Suprapubic skin (tissue), 4 donors: ENCODE results near the gene WRAP53. TPM values are rescaled to one million over a fixed set of nuclear protein-coding genes. Genes with fewer than 3 reads are reported as not detected.
A peak's percentile ranks its signal among the peaks of the same experiment; 100 is the strongest.

ENCODE experiments used
- DNase-seq, 2 donors: peaks; one replicate each; pipeline ENCODE4 v3.0.0-alpha.2; 2019; ENCODE audit warnings: low spot score in 2 of 2
- H3K27ac ChIP-seq: fragments of 200-600 bp; sonication (generic); one replicate; pipeline ENCODE4 v1.5.1; 2019
- H3K27me3 ChIP-seq: fragments of 200-600 bp; sonication (generic); one replicate; pipeline ENCODE4 v1.5.1; 2019
- H3K36me3 ChIP-seq: fragments of 200-600 bp; sonication (generic); one replicate; pipeline ENCODE4 v1.5.1; 2019
- H3K4me1 ChIP-seq: fragments of 200-600 bp; sonication (generic); one replicate; pipeline ENCODE4 v1.5.1; 2019
- H3K4me3 ChIP-seq: fragments of 200-600 bp; sonication (generic); one replicate; pipeline ENCODE4 v1.5.1; 2019; ENCODE audit warnings: mild to moderate bottlenecking
- H3K9me3 ChIP-seq: fragments of 200-600 bp; sonication (generic); one replicate; pipeline ENCODE4 v1.5.1; 2019
- CTCF ChIP-seq, 2 donors: fragments of 200-600 bp in 1 of 2; fragments of 450-650 bp in 1 of 2; sonication (generic) in 1 of 2; IDR thresholded peaks; one replicate each; pipeline ENCODE4 v1.5.1; 2016 to 2019; ENCODE audit warnings: antibody characterized with exemption in 2 of 2, mild to moderate bottlenecking in 1 of 2, moderate library complexity in 1 of 2
- EP300 ChIP-seq: sonication (generic); formaldehyde crosslinking; IDR thresholded peaks from one replicate; pipeline ENCODE4 v1.6.1; 2017; ENCODE audit warnings: antibody characterized with exemption
- POLR2A ChIP-seq, 2 donors: fragments of 450-650 bp; IDR thresholded peaks; one replicate each; pipeline ENCODE4 v1.6.1; 2017; ENCODE audit warnings: antibody characterized with exemption in 2 of 2, mild to moderate bottlenecking in 2 of 2, moderate library complexity in 2 of 2
- POLR2AphosphoS5 ChIP-seq, 3 donors: sonication (generic); formaldehyde crosslinking; IDR thresholded peaks; one replicate each; pipeline ENCODE4 v1.6.1; 2017; ENCODE audit warnings: antibody characterized with exemption in 3 of 3
- WGBS: methylation state at CpG from one replicate; pipeline ENCODE4 v1.1.5; 2018; 5-methylcytosine and 5-hydroxymethylcytosine counted together
- total RNA-seq, 4 donors: library from RNA; depleted of rRNA; stranded (reverse); fragments of >200 nt; gene quantifications; one replicate each; pipeline ENCODE4 v1.1.0, GENCODE V29; 2016

The WRAP53 gene
- total RNA-seq, 4 donors from 2014 or later = 3.9 to 7.6 (median 5.5) TPM

DNA sequence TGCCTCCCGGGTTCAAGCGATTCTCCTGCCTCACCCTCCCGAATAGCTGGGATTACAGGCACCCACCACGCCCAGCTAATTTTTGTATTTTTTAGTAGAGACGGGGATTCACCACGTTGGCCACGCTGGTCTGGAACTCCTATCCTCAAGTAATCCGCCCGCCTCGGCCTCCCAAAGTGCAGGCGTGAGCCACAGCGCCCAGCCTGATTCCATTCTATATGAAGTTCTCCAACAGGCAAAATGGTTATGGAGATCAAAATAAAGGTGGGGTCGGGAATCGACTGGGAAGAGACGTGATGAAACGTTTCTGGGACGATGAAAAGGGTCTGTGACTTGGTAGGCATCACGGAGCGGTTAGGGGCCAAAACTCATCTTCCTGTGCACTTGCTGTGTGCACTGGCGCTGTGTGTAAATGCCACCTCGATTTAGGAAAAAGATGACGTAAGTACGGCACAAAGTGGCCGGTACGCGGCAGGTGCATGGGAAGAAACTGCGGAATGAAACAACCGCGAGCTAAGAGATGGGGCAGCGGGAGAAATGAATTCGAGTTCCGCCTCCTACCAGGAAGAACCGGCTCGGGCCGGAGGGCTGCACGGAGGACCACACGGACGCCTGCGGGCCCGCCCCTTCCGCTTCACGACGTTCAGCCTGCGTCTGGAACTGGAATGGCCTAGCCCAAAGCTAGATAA is 2.6 kb upstream of the WRAP53 start:
- no peaks in the 10 kb centered on the region for H3K36me3 ChIP-seq
- TF ChIP-seq POLR2AphosphoS5 (IDR thresholded peaks at IDR 0.05) (peak in 2 of 3 donors; percentile 52 to 84), CTCF (IDR thresholded peaks at IDR 0.05) (no peak), EP300 (peak; percentile 13)
- peak; percentile 95 to 96 for DNase-seq
- no peaks in the 10 kb centered on the region for H3K27me3 ChIP-seq
- peak overlapping the region; percentile 81 for H3K4me3 ChIP-seq
- H3K4me1 ChIP-seq = peaks cover 35% of the 10 kb centered on the region
- 3% methylated on average over 44 of the region's 44 CpGs for WGBS
- peak overlapping the region; percentile 98 for H3K27ac ChIP-seq
- H3K9me3 ChIP-seq = no peaks in the 10 kb centered on the region

GRCh38 chr17:7686222-7687071 is 1.8 kb upstream of the WRAP53 start:
- H3K4me3 ChIP-seq = peak overlapping the region; percentile 81
- peak; percentile 84 to 88 for DNase-seq
- peaks cover 35% of the 10 kb centered on the region for H3K4me1 ChIP-seq
- H3K27ac ChIP-seq = peak overlapping the region; percentile 98
- no peaks in the 10 kb centered on the region for H3K36me3 ChIP-seq
- H3K27me3 ChIP-seq = no peaks in the 10 kb centered on the region
- H3K9me3 ChIP-seq = no peaks in the 10 kb centered on the region
- TF ChIP-seq CTCF (IDR thresholded peaks at IDR 0.05) (no peak), POLR2AphosphoS5 (IDR thresholded peaks at IDR 0.05) (peak; percentile 62 to 76 (median 66)), POLR2A (IDR thresholded peaks at IDR 0.05) (peak; percentile 62 to 86), EP300 (no peak)
- 0% methylated on average over 27 of the region's 30 CpGs for WGBS

DNA sequence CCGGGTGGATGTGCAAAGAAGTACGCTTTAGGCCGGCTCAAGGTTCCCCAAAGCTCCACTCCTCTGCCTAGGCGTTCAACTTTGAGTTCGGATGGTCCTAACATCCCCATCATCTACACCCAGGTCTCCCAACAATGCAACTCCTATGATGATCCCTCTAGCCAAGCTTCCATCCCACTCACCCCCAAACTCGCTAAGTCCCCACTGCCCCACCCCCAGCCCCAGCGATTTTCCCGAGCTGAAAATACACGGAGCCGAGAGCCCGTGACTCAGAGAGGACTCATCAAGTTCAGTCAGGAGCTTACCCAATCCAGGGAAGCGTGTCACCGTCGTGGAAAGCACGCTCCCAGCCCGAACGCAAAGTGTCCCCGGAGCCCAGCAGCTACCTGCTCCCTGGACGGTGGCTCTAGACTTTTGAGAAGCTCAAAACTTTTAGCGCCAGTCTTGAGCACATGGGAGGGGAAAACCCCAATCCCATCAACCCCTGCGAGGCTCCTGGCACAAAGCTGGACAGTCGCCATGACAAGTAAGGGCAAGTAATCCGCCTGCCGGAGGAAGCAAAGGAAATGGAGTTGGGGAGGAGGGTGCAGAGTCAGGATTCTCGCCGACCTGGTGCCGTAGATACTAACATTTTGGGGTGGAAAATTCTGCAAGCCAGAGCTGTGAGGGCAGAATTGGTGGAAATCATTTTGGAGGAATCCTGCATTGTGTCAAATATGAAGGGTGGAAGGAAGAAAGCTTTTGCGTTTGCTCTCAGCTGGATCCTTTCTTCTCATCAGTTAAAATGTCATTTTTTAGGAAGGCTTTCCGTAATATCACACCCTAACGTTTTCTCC is 987 bp upstream of the WRAP53 start, which contains the start of gene TP53:
TSS of gene TP53 (minus strand) at position 419 of the 836 bp plus-strand sequence. CDS start 10,896 bp downstream, outside the sequence.
- WGBS = 0% methylated on average over 22 of the region's 30 CpGs

DNA sequence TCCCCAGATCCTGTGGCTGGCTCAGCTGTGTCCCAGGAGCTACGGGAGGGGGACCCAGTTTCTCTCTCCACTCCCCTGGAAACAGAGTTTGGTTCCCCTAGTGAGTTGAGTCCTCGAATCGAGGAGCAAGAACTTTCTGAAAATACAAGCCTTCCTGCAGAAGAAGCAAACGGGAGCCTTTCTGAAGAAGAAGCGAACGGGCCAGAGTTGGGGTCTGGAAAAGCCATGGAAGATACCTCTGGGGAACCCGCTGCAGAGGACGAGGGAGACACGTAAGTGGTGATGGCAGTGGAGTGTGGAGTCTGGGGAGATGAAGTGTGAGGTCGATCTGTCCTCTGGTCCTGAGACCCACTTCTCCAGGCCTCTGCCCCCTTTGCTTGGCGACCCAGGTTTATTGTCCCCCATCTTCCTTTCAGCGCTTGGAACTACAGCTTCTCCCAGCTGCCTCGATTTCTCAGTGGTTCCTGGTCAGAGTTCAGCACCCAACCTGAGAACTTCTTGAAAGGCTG is 585 bp downstream of the WRAP53 start:
- H3K9me3 ChIP-seq = no peaks in the 10 kb centered on the region
- peak overlapping the region; percentile 46 for H3K27ac ChIP-seq
- TF ChIP-seq POLR2A (IDR thresholded peaks at IDR 0.05) (no peak), CTCF (IDR thresholded peaks at IDR 0.05) (no peak), EP300 (no peak), POLR2AphosphoS5 (IDR thresholded peaks at IDR 0.05) (no peak)
- H3K4me1 ChIP-seq = peaks cover 33% of the 10 kb centered on the region
- H3K36me3 ChIP-seq = no peaks in the 10 kb centered on the region
- H3K27me3 ChIP-seq = no peaks in the 10 kb centered on the region
- no peak for DNase-seq
- WGBS = 9% methylated on average over 13 of the region's 13 CpGs
- H3K4me3 ChIP-seq = peak overlapping the region; percentile 81

More for the DNA sequence above, 987 bp upstream of the WRAP53 start, which contains the start of gene TP53:
- no peaks in the 10 kb centered on the region for H3K36me3 ChIP-seq
- TF ChIP-seq POLR2AphosphoS5 (IDR thresholded peaks at IDR 0.05) = peak; percentile 73 to 97 (median 92)
- no peak for TF ChIP-seq EP300
- peak in 1 of 2 donors; percentile 59 for TF ChIP-seq POLR2A (IDR thresholded peaks at IDR 0.05)
- no peaks in the 10 kb centered on the region for H3K9me3 ChIP-seq
- DNase-seq = peak; percentile 92 to 94
- peaks cover 35% of the 10 kb centered on the region for H3K4me1 ChIP-seq
- H3K4me3 ChIP-seq = peak within 1 kb of the TSS; percentile 81
- H3K27me3 ChIP-seq = no peaks in the 10 kb centered on the region
- peak within 1 kb of the TSS; percentile 98 for H3K27ac ChIP-seq

DNA sequence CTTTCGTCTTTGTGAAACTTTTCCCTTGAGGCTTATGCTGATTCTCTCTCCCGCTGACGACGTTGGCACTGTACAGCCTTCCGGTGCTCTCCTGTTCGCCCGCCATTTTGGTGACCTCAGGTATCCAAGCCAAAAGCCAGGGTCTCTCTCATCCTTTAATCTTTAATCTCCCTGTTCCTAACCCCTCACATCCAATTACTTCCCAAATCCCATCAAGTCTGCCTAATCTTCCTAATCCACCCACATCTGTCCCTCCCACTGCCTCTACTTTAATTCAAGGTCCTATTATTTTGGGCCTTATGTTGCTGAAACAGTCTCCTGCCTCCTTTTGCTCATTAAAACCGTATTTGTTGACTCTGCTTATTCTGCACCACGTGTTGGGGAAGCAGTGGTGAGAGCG is 7.3 kb downstream of the WRAP53 start:
- WGBS = 94% methylated on average over 10 of the region's 10 CpGs

More for the DNA sequence above, 7.3 kb downstream of the WRAP53 start:
- no peak for TF ChIP-seq POLR2AphosphoS5 (IDR thresholded peaks at IDR 0.05)
- no peak for TF ChIP-seq EP300
- no peak for TF ChIP-seq POLR2A (IDR thresholded peaks at IDR 0.05)
- no peak for TF ChIP-seq CTCF (IDR thresholded peaks at IDR 0.05)
- no peak for DNase-seq
- H3K9me3 ChIP-seq = no peaks in the 10 kb centered on the region
- no peaks in the 10 kb centered on the region for H3K27me3 ChIP-seq
- H3K27ac ChIP-seq = no peak overlapping the region
- H3K4me3 ChIP-seq = no peak overlapping the region
- H3K36me3 ChIP-seq = peaks cover 8% of the 10 kb centered on the region
- no peaks in the 10 kb centered on the region for H3K4me1 ChIP-seq
